Inflammatory macrophage (primary cell): ENCODE data around the gene NRP1.

ENCODE experiments used
- DNase-seq, 2 donors: peaks; one replicate each; pipeline ENCODE4 v3.0.0-alpha.2; 2020 to 2022

The NRP1 gene

GRCh38 chr10:33349268-33349667 lies 14.8 kb upstream of the NRP1 start:
- DNase-seq, result no peak

- no peak for DNase-seq
These were observed 12.7 kb upstream of the NRP1 start for GRCh38 chr10:33347211-33347610.

GRCh38 chr10:33345236-33345635 lies 10.8 kb upstream of the NRP1 start:
- no peak for DNase-seq

- no peak for DNase-seq
These were observed 10.2 kb upstream of the NRP1 start for GRCh38 chr10:33344676-33345075.

- DNase-seq, result no peak
These were observed 7.2 kb upstream of the NRP1 start for GRCh38 chr10:33341637-33342036.

GRCh38 chr10:33337326-33337957 lies 3.0 kb upstream of the NRP1 start:
- DNase-seq, result peak in 1 of 2 donors; percentile 19

GRCh38 chr10:33336582-33337325 lies 2.3 kb upstream of the NRP1 start:
- peak; percentile 44 to 55 for DNase-seq

GRCh38 chr10:33335801-33336581 lies 1.5 kb upstream of the NRP1 start:
- DNase-seq, result peak; percentile 70 to 85

GRCh38 chr10:33335551-33335800 lies 1.0 kb upstream of the NRP1 start:
- peak in 1 of 2 donors; percentile 37 for DNase-seq

- DNase-seq, result peak; percentile 75 to 84
These were observed 511 bp upstream of the NRP1 start for GRCh38 chr10:33334805-33335550.

- peak; percentile 66 to 82 for DNase-seq
These were observed 986 bp downstream of the NRP1 start for GRCh38 chr10:33333260-33334101.

GRCh38 chr10:33332183-33333065 lies 2.0 kb downstream of the NRP1 start:
- DNase-seq, result peak; percentile 14 to 20

- no peak for DNase-seq
These were observed 3.1 kb downstream of the NRP1 start for GRCh38 chr10:33331379-33331694.

GRCh38 chr10:33330543-33331378 lies 3.7 kb downstream of the NRP1 start:
- peak; percentile 83 to 86 for DNase-seq

GRCh38 chr10:33329178-33329577 lies 5.3 kb downstream of the NRP1 start:
- DNase-seq, result no peak

- no peak for DNase-seq
These were observed 6.2 kb downstream of the NRP1 start for GRCh38 chr10:33328253-33328652.

GRCh38 chr10:33327751-33328150 lies 6.7 kb downstream of the NRP1 start:
- no peak for DNase-seq

- peak; percentile 43 to 63 for DNase-seq
These were observed 7.5 kb downstream of the NRP1 start for GRCh38 chr10:33326933-33327332.

- DNase-seq, result no peak
These were observed 8.5 kb downstream of the NRP1 start for GRCh38 chr10:33325929-33326328.

- DNase-seq, result no peak
These were observed 10.7 kb downstream of the NRP1 start for GRCh38 chr10:33323721-33324120.
